ENCODE data around the gene AQP9.

GRCh38 chr15:58189148-58189811 lies 51.1 kb downstream of the AQP9 start:
- TF ChIP-seq EZH2 (IDR thresholded peaks at IDR 0.05; ENCODE audit: borderline replicate concordance), result no peak
- TF ChIP-seq CTCF (IDR thresholded peaks at IDR 0.05; ENCODE audit: poor library complexity), result no peak

Measured in hepatocyte (in vitro differentiated cells).